ENCODE data around the gene PCGF3.
"Not testable (repeated sequence)": the region's sequence is repeated elsewhere in the genome, so short reads cannot be mapped to it uniquely, and the experiment has no call there.

PCGF3 gene

GRCh38 chr4:723751-724530, 18.3 kb downstream of the PCGF3 start:
- DNase-seq (ENCODE audit: low read depth in 2 of 2): no peak

- DNase-seq (ENCODE audit: low read depth in 2 of 2): no peak
These were observed 20.0 kb downstream of the PCGF3 start for GRCh38 chr4:725391-726234.

- no peak for DNase-seq (ENCODE audit: low read depth in 2 of 2)
These were observed 20.7 kb downstream of the PCGF3 start for GRCh38 chr4:726235-726787.

- DNase-seq (ENCODE audit: low read depth in 2 of 2): no peak
These were observed 21.2 kb downstream of the PCGF3 start for GRCh38 chr4:726838-727237.

GRCh38 chr4:727576-727975, 21.9 kb downstream of the PCGF3 start:
- DNase-seq (ENCODE audit: low read depth in 2 of 2): no peak

- no peak for DNase-seq (ENCODE audit: low read depth in 2 of 2)
These were observed 24.0 kb downstream of the PCGF3 start for GRCh38 chr4:729336-730315.

GRCh38 chr4:730511-730910, 24.9 kb downstream of the PCGF3 start:
- no peak for DNase-seq (ENCODE audit: low read depth in 2 of 2)

GRCh38 chr4:730946-731904, 25.6 kb downstream of the PCGF3 start:
- DNase-seq (ENCODE audit: low read depth in 2 of 2): not testable (repeated sequence)

- not testable (repeated sequence) for DNase-seq (ENCODE audit: low read depth in 2 of 2)
These were observed 26.3 kb downstream of the PCGF3 start for GRCh38 chr4:731954-732353.

- DNase-seq (ENCODE audit: low read depth in 2 of 2): no peak
These were observed 26.9 kb downstream of the PCGF3 start for GRCh38 chr4:732486-732885.

GRCh38 chr4:732911-733630, 27.4 kb downstream of the PCGF3 start:
- DNase-seq (ENCODE audit: low read depth in 2 of 2): no peak

GRCh38 chr4:733631-733980, 28.0 kb downstream of the PCGF3 start:
- DNase-seq (ENCODE audit: low read depth in 2 of 2): no peak

- DNase-seq (ENCODE audit: low read depth in 2 of 2): no peak
These were observed 28.4 kb downstream of the PCGF3 start for GRCh38 chr4:734075-734474.

- no peak for DNase-seq (ENCODE audit: low read depth in 2 of 2)
These were observed 29.3 kb downstream of the PCGF3 start for GRCh38 chr4:734951-735350.

GRCh38 chr4:735583-735982, 30.0 kb downstream of the PCGF3 start:
- DNase-seq (ENCODE audit: low read depth in 2 of 2): no peak

- not testable (repeated sequence) for DNase-seq (ENCODE audit: low read depth in 2 of 2)
These were observed 30.9 kb downstream of the PCGF3 start for GRCh38 chr4:736561-736960.

GRCh38 chr4:738781-739280, 33.2 kb downstream of the PCGF3 start:
- no peak for DNase-seq (ENCODE audit: low read depth in 2 of 2)

- DNase-seq (ENCODE audit: low read depth in 2 of 2): no peak
These were observed 33.9 kb downstream of the PCGF3 start for GRCh38 chr4:739569-739968.

- DNase-seq (ENCODE audit: low read depth in 2 of 2): no peak
These were observed 34.4 kb downstream of the PCGF3 start for GRCh38 chr4:740011-740410.
